ENCODE measurements around the gene ADGRG6.

GRCh38 chr6:142446576-142446975 is 144.8 kb downstream of the ADGRG6 start:
- TF ChIP-seq POLR2A (IDR thresholded peaks at IDR 0.05; ENCODE audit: low read depth, low read length) (no peak), EZH2 (IDR thresholded peaks at IDR 0.05; ENCODE audit: borderline replicate concordance, low read depth, low read length, severe bottlenecking) (no peak), MAX (IDR thresholded peaks at IDR 0.05; ENCODE audit: insufficient read depth, insufficient read length) (no peak), CTCF (IDR thresholded peaks at IDR 0.05; ENCODE audit: extremely low read depth in 1 of 2, insufficient read depth in 1 of 2, low read depth in 1 of 2, low read length in 2 of 2) (no peak), POLR2AphosphoS5 (IDR thresholded peaks at IDR 0.05; ENCODE audit: insufficient read depth, low read depth, low read length) (no peak)

Measured in endothelial cell of umbilical vein (primary cell).